Measurements from ENCODE around the gene CD248.
"Not testable (repeated sequence)": the region's sequence is repeated elsewhere in the genome, so short reads cannot be mapped to it uniquely, and the experiment has no call there.

Gene CD248

DNA sequence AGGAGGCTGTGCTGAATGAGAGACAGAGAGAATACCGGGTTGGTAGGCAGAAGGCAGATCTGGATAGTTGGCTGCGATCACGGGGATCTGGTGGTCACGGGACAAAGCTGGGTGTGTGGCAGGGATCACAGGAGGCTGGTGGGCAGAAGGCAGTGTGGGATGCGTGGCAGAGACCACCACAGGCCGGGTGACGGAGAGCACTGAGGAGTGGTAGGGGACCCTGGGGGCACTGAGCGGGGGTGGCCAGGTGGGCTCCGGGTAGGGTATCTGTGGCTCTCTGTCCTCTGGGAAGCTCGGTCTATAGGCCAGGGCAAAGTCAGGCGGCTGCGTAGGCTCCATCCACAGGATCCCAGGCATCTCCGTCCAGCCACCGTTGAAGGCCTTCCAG lies 1.4 kb downstream of the CD248 start:
- H3K9me3 ChIP-seq (ENCODE audit: control insufficient read depth, low read length): no peaks in the 10 kb centered on the region
- H3K4me3 ChIP-seq (ENCODE audit: low read length): peak overlapping the region; percentile 98
- H3K4me1 ChIP-seq (ENCODE audit: control insufficient read depth, insufficient read depth, low read length): peaks cover 24% of the 10 kb centered on the region
- peaks cover 13% of the 10 kb centered on the region for H3K36me3 ChIP-seq (ENCODE audit: control insufficient read depth, insufficient read depth, low read length, severe bottlenecking)
- no peaks in the 10 kb centered on the region for H3K27me3 ChIP-seq (replicated peaks; ENCODE audit: control insufficient read depth, insufficient read depth, low read length)
- DNase-seq (ENCODE audit: low read depth): no peak
- H3K9ac ChIP-seq (ENCODE audit: low read length): peak overlapping the region; percentile 98

DNA sequence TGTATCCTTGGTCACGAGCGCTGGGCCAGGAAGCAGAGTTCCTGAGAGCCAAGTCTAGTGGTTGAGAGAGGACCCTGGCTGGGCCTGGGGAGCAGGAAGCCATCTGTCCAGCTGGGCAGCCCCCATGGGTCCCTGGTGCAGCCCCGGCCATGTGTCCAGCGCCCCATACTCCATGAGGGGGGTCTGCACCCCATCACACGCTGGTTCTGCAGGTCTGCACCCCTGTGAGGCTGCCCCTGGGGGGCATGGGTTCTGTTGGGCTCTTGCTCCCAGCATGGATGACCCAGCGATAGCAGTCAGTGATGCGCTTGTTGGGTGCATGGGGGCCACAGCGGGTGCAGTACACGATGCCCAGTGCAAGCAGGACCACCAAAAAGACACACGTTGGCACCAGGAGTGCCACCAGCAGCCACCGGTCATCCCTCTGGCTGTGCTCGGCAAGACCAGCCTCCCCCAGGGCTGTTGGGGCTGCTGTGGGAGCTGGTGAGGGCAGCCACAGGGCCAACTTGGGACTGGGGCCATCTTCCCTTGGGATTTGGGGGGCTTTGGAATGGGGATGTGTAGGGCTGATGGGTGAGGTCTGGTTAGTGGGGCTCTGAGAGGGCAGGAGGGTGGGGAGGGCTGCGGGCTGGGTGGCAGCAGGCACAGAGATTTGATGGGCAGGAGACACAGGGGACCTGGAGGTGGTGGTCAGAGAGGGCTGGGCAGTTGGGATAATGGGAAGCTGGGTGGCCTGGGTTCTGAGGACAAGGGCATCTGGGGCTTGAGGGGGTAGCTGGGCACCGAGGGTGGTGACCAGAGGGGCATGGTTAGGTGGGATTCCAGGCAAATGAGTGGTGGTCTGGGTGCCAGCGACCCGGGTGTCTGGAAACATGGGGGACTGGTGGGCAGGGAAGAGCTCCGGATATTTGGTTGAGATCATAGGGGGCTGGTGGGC lies 2.0 kb downstream of the CD248 start:
- peaks cover 24% of the 10 kb centered on the region for H3K4me1 ChIP-seq (ENCODE audit: control insufficient read depth, insufficient read depth, low read length)
- peak overlapping the region; percentile 98 for H3K4me3 ChIP-seq (ENCODE audit: low read length)
- DNase-seq (ENCODE audit: low read depth): no peak
- H3K27me3 ChIP-seq (replicated peaks; ENCODE audit: control insufficient read depth, insufficient read depth, low read length): no peaks in the 10 kb centered on the region
- peaks cover 13% of the 10 kb centered on the region for H3K36me3 ChIP-seq (ENCODE audit: control insufficient read depth, insufficient read depth, low read length, severe bottlenecking)
- no peaks in the 10 kb centered on the region for H3K9me3 ChIP-seq (ENCODE audit: control insufficient read depth, low read length)
- peak overlapping the region; percentile 98 for H3K9ac ChIP-seq (ENCODE audit: low read length)

DNA sequence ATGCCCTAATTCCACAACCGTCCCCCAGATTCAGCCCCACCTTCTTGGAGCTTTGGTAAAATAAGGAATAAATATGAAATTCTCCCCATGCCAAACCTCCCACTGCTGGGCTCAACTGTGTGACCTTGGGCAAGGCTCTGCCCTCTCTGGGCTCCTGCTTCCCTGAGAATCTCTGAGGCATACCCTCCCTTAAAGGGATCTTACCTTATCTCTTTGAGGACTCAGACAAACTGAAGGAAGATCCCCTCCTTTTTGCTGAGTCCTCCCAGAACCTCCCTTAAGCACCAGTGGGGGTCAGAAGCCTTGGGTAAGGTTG lies 2.7 kb downstream of the CD248 start:
- Histone ChIP-seq H3K4me3 (ENCODE audit: low read length) (peak overlapping the region; percentile 98), H3K9ac (ENCODE audit: low read length) (peak overlapping the region; percentile 98), H3K4me1 (ENCODE audit: control insufficient read depth, insufficient read depth, low read length) (peaks cover 23% of the 10 kb centered on the region), H3K9me3 (ENCODE audit: control insufficient read depth, low read length) (no peaks in the 10 kb centered on the region), H3K27me3 (replicated peaks; ENCODE audit: control insufficient read depth, insufficient read depth, low read length) (no peaks in the 10 kb centered on the region), H3K36me3 (ENCODE audit: control insufficient read depth, insufficient read depth, low read length, severe bottlenecking) (peaks cover 13% of the 10 kb centered on the region)
- no peak for DNase-seq (ENCODE audit: low read depth)

DNA sequence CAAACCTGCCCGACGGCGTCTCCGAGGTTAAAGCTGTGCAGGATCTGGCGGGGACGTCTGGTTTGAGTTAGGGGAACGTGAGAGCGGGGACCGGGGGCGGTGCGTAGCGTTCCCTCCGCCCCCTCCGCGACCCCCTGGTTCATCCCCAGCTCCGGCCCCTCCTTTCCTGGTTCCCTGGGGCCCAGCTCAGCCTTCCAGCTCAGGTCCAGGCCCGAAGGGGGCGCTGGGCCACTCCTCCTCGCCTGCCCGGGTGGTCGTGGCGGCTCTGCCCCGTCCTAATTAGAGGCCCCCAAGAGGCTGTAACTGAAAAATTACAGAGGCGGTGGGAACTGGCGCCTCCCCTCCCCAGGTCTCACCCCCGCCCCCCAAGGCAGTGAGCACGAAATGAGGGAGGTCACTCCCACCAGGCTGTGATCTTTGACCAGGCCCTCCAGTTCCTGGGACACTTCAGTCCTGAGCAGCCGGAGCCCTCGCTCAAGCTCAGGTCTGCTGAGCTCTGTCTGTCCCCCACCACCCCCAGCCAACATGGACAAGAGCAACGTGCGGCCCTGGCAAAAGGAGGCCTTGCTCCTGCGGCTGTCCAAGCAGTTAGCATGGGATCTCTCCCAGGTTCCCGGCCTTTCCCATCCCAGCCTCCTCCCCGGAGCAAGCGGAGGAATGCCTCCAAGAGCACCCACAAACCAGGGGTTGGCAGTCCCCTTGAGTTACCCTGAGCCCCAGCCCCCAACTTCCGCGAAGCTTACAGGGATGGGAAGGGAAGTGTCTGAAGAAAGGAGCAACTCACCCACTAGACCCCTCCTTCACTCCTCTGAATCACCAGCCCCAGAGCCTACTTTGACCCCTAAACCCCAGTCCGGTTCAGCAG lies 3.3 kb downstream of the CD248 start:
- peak overlapping the region; percentile 98 for H3K9ac ChIP-seq (ENCODE audit: low read length)
- no peaks in the 10 kb centered on the region for H3K9me3 ChIP-seq (ENCODE audit: control insufficient read depth, low read length)
- H3K36me3 ChIP-seq (ENCODE audit: control insufficient read depth, insufficient read depth, low read length, severe bottlenecking): peaks cover 13% of the 10 kb centered on the region
- peak; percentile 93 for DNase-seq (ENCODE audit: low read depth)
- H3K4me3 ChIP-seq (ENCODE audit: low read length): peak overlapping the region; percentile 98
- peaks cover 17% of the 10 kb centered on the region for H3K4me1 ChIP-seq (ENCODE audit: control insufficient read depth, insufficient read depth, low read length)
- no peaks in the 10 kb centered on the region for H3K27me3 ChIP-seq (replicated peaks; ENCODE audit: control insufficient read depth, insufficient read depth, low read length)

DNA sequence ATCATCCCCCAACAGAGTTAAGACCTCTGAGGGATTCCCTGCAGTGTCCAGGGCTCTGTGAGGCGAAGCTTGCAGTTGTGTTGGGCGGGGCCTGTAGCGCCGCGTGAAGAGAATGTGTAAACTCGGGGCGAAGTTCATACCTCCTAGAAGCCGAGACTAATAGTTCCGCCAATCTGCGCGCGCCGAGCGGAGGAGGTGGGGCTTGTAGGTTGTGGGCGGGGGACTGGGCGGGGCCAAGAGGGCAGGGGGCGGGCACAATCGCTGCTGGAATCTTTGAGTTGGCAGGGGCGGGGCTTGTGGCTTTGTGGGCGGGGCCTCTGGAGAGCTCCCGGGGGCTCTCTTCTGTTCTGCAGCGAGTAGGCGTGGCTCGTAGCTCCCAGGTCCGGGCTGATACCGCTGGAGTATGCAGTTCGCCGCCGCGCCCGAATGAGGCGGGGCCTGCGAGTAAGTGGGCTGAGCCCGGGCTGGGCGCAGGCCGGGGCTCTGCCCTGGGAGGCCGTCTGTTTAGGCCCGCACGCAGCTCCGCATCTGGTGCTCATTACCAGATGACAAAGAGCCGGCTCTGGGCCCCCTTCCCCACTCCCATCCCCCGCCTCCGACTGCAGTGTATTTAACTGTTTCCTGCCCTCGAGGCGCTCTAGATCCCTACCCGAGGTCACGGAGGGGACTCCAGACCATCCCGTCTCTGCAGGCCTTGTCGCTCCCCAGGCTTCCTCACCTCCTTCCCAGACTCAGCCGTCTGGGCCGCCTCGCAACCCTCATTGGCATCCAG lies 4.1 kb downstream of the CD248 start:
- Histone ChIP-seq H3K4me1 (ENCODE audit: control insufficient read depth, insufficient read depth, low read length) (peaks cover 9% of the 10 kb centered on the region), H3K4me3 (ENCODE audit: low read length) (peak overlapping the region; percentile 98), H3K27me3 (replicated peaks; ENCODE audit: control insufficient read depth, insufficient read depth, low read length) (no peaks in the 10 kb centered on the region), H3K9me3 (ENCODE audit: control insufficient read depth, low read length) (no peaks in the 10 kb centered on the region), H3K9ac (ENCODE audit: low read length) (peak overlapping the region; percentile 98), H3K36me3 (ENCODE audit: control insufficient read depth, insufficient read depth, low read length, severe bottlenecking) (peaks cover 13% of the 10 kb centered on the region)
- peak; percentile 100 for DNase-seq (ENCODE audit: low read depth)

DNA sequence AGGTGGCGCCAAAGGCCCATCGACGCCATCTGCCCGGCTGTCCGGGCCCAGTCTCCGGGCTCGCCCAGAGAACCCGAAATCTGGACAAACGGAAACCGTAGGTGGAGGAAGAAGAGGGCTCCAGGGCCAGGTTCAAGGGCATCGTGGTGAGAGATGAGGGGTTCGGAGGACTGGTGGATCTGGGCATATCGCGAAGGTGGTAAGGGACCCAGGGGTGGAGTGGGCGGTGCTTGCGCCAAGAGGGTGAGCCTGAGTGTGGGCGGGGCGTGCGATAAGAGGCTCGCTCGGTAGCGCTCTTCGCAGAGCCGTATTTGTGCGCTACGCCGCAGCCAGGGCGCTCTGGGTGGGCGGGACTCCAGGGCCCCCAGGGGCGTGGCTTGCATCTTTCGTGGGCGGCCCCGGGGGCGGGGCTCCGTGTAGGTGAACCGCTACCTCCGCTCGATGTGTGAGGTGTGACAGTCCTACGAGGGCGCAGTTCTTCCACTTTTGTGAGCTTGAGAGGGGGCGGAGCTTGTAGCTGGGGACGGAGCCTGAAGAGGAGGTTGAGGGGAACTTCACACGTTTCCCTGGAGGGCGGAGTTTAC lies 4.8 kb downstream of the CD248 start:
- peaks cover 13% of the 10 kb centered on the region for H3K36me3 ChIP-seq (ENCODE audit: control insufficient read depth, insufficient read depth, low read length, severe bottlenecking)
- DNase-seq (ENCODE audit: low read depth): peak; percentile 97
- H3K9ac ChIP-seq (ENCODE audit: low read length): peak overlapping the region; percentile 67
- no peaks in the 10 kb centered on the region for H3K9me3 ChIP-seq (ENCODE audit: control insufficient read depth, low read length)
- peak overlapping the region; percentile 69 for H3K4me3 ChIP-seq (ENCODE audit: low read length)
- H3K27me3 ChIP-seq (replicated peaks; ENCODE audit: control insufficient read depth, insufficient read depth, low read length): no peaks in the 10 kb centered on the region
- peaks cover 3% of the 10 kb centered on the region for H3K4me1 ChIP-seq (ENCODE audit: control insufficient read depth, insufficient read depth, low read length)

DNA sequence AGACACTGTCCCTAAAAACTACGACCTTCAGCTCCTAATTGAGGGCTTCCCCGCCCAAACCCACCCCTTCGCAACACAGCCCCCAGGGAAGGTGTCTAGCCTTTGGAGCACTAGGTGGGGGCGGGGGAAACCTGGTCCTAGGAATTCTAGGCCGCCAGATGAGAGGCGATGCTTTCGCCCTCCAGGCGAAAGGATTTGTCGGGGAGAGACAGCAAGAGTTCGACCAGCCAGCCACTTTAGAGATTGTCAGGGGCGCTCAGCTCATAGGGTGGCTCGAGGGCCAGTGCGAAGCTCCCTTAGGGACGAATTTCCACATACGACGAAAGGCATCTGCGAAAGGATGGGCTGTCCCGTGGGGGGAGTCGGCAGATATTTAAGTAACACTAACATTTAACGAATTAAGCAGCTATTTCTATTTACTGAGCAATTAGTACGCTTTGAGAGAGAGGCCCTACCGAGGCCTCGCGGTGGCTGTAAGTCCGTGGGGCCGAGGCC lies 5.3 kb downstream of the CD248 start:
- no peaks in the 10 kb centered on the region for H3K9me3 ChIP-seq (ENCODE audit: control insufficient read depth, low read length)
- H3K9ac ChIP-seq (ENCODE audit: low read length): peak overlapping the region; percentile 67
- no peak for DNase-seq (ENCODE audit: low read depth)

DNA sequence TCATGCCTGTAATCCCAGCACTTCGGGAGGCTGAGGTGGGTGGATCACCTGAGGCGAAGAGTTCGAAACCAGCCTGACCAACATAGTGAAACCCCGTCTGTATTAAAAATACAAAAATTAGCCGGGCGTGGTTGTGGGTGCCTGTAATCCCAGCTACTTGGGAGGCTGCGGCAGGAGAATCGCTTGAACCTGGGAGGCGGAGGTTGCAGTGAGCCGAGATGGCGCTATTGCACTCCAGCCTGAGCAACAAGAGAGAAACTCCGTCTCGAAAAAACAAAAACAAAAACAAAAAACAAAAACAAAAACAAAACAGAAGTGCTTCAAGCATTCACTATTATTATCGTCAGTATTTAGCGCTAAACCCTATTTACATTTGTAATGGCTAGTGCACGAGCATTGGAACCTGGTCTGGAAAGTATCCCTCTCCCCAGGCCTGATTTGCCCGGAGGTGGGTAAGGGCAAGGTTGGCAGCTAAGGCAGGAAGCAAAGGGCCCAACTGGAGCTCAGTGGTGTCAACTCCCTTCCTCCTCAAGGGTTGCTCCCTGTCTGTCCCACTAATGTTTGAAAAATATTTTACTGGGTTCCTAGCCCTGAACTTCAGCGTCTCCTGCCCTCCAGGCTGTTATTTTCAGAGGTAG lies 5.9 kb downstream of the CD248 start:
- DNase-seq (ENCODE audit: low read depth); H3K9me3 ChIP-seq (ENCODE audit: control insufficient read depth, low read length): not testable (repeated sequence)

More for the DNA sequence above, 5.3 kb downstream of the CD248 start:
- H3K4me1 ChIP-seq (ENCODE audit: control insufficient read depth, insufficient read depth, low read length): peaks cover 3% of the 10 kb centered on the region
- no peaks in the 10 kb centered on the region for H3K27me3 ChIP-seq (replicated peaks; ENCODE audit: control insufficient read depth, insufficient read depth, low read length)
- peak overlapping the region; percentile 69 for H3K4me3 ChIP-seq (ENCODE audit: low read length)
- peaks cover 13% of the 10 kb centered on the region for H3K36me3 ChIP-seq (ENCODE audit: control insufficient read depth, insufficient read depth, low read length, severe bottlenecking)

DNA sequence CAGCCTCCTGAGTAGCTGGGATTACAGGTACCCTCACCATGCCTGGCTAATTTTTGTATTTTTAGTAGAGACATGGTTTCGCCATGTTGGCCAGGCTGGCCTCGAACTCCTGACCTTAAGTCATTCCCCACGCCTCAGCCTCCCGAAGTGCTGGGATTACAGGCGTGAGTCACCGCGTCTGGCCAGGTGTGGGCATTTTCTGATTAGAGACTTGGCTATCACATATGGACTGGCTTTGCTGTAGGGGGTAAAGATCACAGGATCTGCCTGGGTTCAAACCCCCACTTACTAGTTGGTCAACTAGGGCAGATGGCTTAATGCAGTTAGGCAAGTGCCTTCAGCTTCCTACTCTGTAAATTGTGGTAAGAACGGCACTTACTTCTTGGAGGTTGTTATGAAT lies 6.5 kb downstream of the CD248 start:
- peaks cover 13% of the 10 kb centered on the region for H3K36me3 ChIP-seq (ENCODE audit: control insufficient read depth, insufficient read depth, low read length, severe bottlenecking)
- no peak overlapping the region for H3K9ac ChIP-seq (ENCODE audit: low read length)
- H3K4me1 ChIP-seq (ENCODE audit: control insufficient read depth, insufficient read depth, low read length): peaks cover 3% of the 10 kb centered on the region
- no peaks in the 10 kb centered on the region for H3K27me3 ChIP-seq (replicated peaks; ENCODE audit: control insufficient read depth, insufficient read depth, low read length)
- no peak overlapping the region for H3K4me3 ChIP-seq (ENCODE audit: low read length)
- no peaks in the 10 kb centered on the region for H3K9me3 ChIP-seq (ENCODE audit: control insufficient read depth, low read length)
- DNase-seq (ENCODE audit: low read depth): no peak

More for the DNA sequence above, 5.9 kb downstream of the CD248 start:
- not testable (repeated sequence) for H3K9ac ChIP-seq (ENCODE audit: low read length); H3K27me3 ChIP-seq (replicated peaks; ENCODE audit: control insufficient read depth, insufficient read depth, low read length); H3K4me1 ChIP-seq (ENCODE audit: control insufficient read depth, insufficient read depth, low read length); H3K4me3 ChIP-seq (ENCODE audit: low read length)
- H3K36me3 ChIP-seq (ENCODE audit: control insufficient read depth, insufficient read depth, low read length, severe bottlenecking): peaks cover 13% of the 10 kb centered on the region

DNA sequence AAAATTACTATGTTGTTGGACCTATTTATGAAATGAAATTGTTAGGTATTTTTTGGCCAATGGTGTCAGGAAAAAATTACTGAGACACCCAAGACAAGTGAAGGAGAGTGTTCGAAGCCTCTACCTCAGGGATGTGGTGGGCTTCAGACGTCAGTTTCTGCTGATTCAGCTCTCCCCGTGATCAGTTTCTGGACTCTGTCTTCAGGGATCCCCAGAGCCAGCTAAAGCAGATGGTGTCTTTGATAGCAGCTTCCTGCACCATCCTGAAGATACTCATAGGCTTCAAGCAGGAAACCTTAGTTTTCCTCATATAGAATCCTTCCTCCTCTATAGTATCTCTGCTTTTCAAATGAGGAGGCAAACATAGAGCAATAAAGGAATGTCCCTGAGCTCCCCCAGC lies 7.4 kb downstream of the CD248 start:
- Histone ChIP-seq H3K4me1 (ENCODE audit: control insufficient read depth, insufficient read depth, low read length) (no peaks in the 10 kb centered on the region), H3K27me3 (replicated peaks; ENCODE audit: control insufficient read depth, insufficient read depth, low read length) (no peaks in the 10 kb centered on the region)
- no peak for DNase-seq (ENCODE audit: low read depth)

More for the DNA sequence above, 7.4 kb downstream of the CD248 start:
- Histone ChIP-seq H3K4me3 (ENCODE audit: low read length) (no peak overlapping the region), H3K9me3 (ENCODE audit: control insufficient read depth, low read length) (no peaks in the 10 kb centered on the region), H3K9ac (ENCODE audit: low read length) (no peak overlapping the region), H3K36me3 (ENCODE audit: control insufficient read depth, insufficient read depth, low read length, severe bottlenecking) (peaks cover 7% of the 10 kb centered on the region)

Measured in adipocyte (in vitro differentiated cells).